ENCODE results near the gene SIGLEC7. TPM values are rescaled to one million over a fixed set of nuclear protein-coding genes. Genes with fewer than 3 reads are reported as not detected.
A peak's percentile ranks its signal among the peaks of the same experiment; 100 is the strongest.

Gene SIGLEC7
- total RNA-seq, 6 experiments from 2014 or later: 2.4 to 7.3 (median 3.9) TPM

DNA sequence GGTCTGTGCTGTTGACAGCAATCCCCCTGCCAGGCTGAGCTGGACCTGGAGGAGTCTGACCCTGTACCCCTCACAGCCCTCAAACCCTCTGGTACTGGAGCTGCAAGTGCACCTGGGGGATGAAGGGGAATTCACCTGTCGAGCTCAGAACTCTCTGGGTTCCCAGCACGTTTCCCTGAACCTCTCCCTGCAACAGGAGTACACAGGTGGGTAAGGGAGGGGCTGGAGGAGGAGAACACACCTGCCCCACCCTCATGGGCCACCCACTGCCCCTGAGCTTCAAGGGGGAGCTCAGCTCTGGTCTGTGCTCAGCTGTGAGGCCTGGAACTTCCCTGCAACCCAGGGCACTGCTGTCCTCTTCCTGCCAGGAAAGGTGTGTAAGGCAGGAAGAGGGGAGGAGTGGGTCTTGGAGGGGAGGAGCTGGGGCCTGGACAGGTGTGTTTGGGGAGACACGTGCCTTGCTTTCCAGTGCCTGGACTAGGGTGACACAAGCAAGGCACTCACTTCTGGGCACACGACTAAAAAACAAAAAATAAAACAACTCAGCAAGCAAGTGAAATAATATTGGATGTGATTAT is 3.9 kb downstream of the SIGLEC7 start:
- TF ChIP-seq CTCF (IDR thresholded peaks at IDR 0.05): no peak
- no peak for TF ChIP-seq POLR2A (IDR thresholded peaks at IDR 0.05)
- Histone ChIP-seq H3K27me3 (no peaks in the 10 kb centered on the region), H3K4me3 (no peak overlapping the region), H3K27ac (no peak overlapping the region), H3K36me3 (no peaks in the 10 kb centered on the region), H3K9me3 (no peaks in the 10 kb centered on the region), H3K4me1 (no peaks in the 10 kb centered on the region)
- DNase-seq (no peak), ATAC-seq (no peak)
- intact Hi-C loops (cut with DNase I): no loop called here
- 41% methylated on average over 2 of the region's 4 CpGs for whole genome bisulfite sequencing (ENCODE audit: insufficient coverage, low coverage, low lambda C conversion rate, missing lambda C conversion rate)

GRCh38 chr19:51146751-51147150 is 4.7 kb downstream of the SIGLEC7 start:
- H3K4me3 ChIP-seq: no peak overlapping the region
- no peak overlapping the region for H3K27ac ChIP-seq
- H3K9me3 ChIP-seq: no peaks in the 10 kb centered on the region
- H3K4me1 ChIP-seq: no peaks in the 10 kb centered on the region
- WGBS (ENCODE audit: insufficient coverage, low coverage, low lambda C conversion rate, missing lambda C conversion rate): no CpG with 5 or more reads among the region's 7 CpGs
- intact Hi-C loops (cut with DNase I): no loop called here
- TF ChIP-seq CTCF (IDR thresholded peaks at IDR 0.05): no peak
- no peak for TF ChIP-seq POLR2A (IDR thresholded peaks at IDR 0.05)
- no peaks in the 10 kb centered on the region for H3K36me3 ChIP-seq
- H3K27me3 ChIP-seq: no peaks in the 10 kb centered on the region
- ATAC-seq: no peak
- no peak for DNase-seq

GRCh38 chr19:51147663-51148062 is 5.6 kb downstream of the SIGLEC7 start:
- Histone ChIP-seq H3K4me3 (no peak overlapping the region), H3K36me3 (no peaks in the 10 kb centered on the region), H3K9me3 (no peaks in the 10 kb centered on the region), H3K27ac (no peak overlapping the region), H3K4me1 (no peaks in the 10 kb centered on the region), H3K27me3 (no peaks in the 10 kb centered on the region)
- intact Hi-C loops (cut with DNase I): no loop called here
- ATAC-seq (peak in 1 of 4 donors; percentile 10), DNase-seq (no peak)
- TF ChIP-seq CTCF (IDR thresholded peaks at IDR 0.05): no peak
- TF ChIP-seq POLR2A (IDR thresholded peaks at IDR 0.05): no peak
- WGBS (ENCODE audit: insufficient coverage, low coverage, low lambda C conversion rate, missing lambda C conversion rate): 43% methylated on average over 1 of the region's 1 CpG

- WGBS (ENCODE audit: insufficient coverage, low coverage, low lambda C conversion rate, missing lambda C conversion rate): 50% methylated on average over 3 of the region's 3 CpGs
- intact Hi-C loops (cut with DNase I): no loop called here
- TF ChIP-seq POLR2A (IDR thresholded peaks at IDR 0.05): no peak
- TF ChIP-seq CTCF (IDR thresholded peaks at IDR 0.05): no peak
- ATAC-seq (peak in 2 of 4 donors; percentile 29 to 49), DNase-seq (no peak)
- no peaks in the 10 kb centered on the region for H3K36me3 ChIP-seq
- H3K27me3 ChIP-seq: no peaks in the 10 kb centered on the region
- H3K27ac ChIP-seq: no peak overlapping the region
- no peak overlapping the region for H3K4me3 ChIP-seq
- H3K9me3 ChIP-seq: no peaks in the 10 kb centered on the region
- H3K4me1 ChIP-seq: no peaks in the 10 kb centered on the region
Observed at GRCh38 chr19:51148580-51148979, 6.5 kb downstream of the SIGLEC7 start.

GRCh38 chr19:51150627-51151026 is 8.5 kb downstream of the SIGLEC7 start:
- H3K36me3 ChIP-seq: no peaks in the 10 kb centered on the region
- ATAC-seq (peak; percentile 43 to 74 (median 66)), DNase-seq (no peak)
- H3K27ac ChIP-seq: no peak overlapping the region
- H3K9me3 ChIP-seq: no peaks in the 10 kb centered on the region
- H3K4me1 ChIP-seq: no peaks in the 10 kb centered on the region
- intact Hi-C loops (cut with DNase I): no loop called here
- no peak for TF ChIP-seq POLR2A (IDR thresholded peaks at IDR 0.05)
- no peak for TF ChIP-seq CTCF (IDR thresholded peaks at IDR 0.05)
- no peak overlapping the region for H3K4me3 ChIP-seq
- WGBS (ENCODE audit: insufficient coverage, low coverage, low lambda C conversion rate, missing lambda C conversion rate): 42% methylated on average over 3 of the region's 3 CpGs
- H3K27me3 ChIP-seq: no peaks in the 10 kb centered on the region
